GM18951 (cell line): Measurements from ENCODE around the gene OVCH2.
"Not testable (repeated sequence)": the region's sequence is repeated elsewhere in the genome, so short reads cannot be mapped to it uniquely, and the experiment has no call there.

Experiments used
- POLR2A ChIP-seq: IDR thresholded peaks from 4 replicates; pipeline ENCODE4 v1.6.1; 2011; ENCODE audit warnings: mild to moderate bottlenecking; ENCODE audit not compliant: insufficient read length, insufficient read depth; ENCODE audit errors: extremely low read depth
- in situ Hi-C: fragments of 300-500 bp; cut with MboI; formaldehyde crosslinking; loops from one replicate; pipeline ENCODE4 v1.12.0; 2022; ENCODE audit warnings: low sequenced_read_pairs, mixed read lengths, inconsistent platforms; ENCODE audit not compliant: unreplicated experiment

Gene OVCH2, protein sequence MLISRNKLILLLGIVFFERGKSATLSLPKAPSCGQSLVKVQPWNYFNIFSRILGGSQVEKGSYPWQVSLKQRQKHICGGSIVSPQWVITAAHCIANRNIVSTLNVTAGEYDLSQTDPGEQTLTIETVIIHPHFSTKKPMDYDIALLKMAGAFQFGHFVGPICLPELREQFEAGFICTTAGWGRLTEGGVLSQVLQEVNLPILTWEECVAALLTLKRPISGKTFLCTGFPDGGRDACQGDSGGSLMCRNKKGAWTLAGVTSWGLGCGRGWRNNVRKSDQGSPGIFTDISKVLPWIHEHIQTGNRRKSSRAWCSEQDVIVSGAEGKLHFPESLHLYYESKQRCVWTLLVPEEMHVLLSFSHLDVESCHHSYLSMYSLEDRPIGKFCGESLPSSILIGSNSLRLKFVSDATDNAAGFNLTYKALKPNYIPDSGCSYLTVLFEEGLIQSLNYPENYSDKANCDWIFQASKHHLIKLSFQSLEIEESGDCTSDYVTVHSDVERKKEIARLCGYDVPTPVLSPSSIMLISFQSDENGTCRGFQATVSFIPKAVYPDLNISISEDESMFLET

DNA sequence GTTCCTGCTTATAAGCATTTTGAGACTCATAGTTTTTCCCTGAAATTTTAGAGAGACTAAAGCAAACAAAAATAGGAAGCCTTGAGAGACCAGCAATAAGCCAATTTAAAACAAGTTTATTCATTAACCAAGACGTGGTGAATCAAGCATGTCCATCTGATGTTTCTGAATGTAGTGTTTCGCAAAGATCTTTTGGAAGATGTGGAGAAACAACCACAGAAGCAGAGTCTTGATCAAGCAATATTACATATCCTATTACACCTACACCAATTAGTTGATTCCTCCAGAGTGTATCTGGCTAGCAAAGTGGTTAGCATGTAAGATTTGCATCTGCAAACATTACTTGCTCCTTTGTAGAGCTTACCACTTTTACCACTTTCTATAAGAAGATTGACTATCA, at the start of gene OVCH2:
Gene OVCH2, minus strand, starts transcription at position 101 of the 400 bp plus-strand sequence. Its CDS starts 83 bp downstream, at position 18.
- no peak for TF ChIP-seq POLR2A
- in situ Hi-C loops: no loop called here

GRCh38 chr11:7749456-7749855, 43.2 kb upstream of the OVCH2 start:
- in situ Hi-C loops: no loop called here
- no peak for TF ChIP-seq POLR2A

DNA sequence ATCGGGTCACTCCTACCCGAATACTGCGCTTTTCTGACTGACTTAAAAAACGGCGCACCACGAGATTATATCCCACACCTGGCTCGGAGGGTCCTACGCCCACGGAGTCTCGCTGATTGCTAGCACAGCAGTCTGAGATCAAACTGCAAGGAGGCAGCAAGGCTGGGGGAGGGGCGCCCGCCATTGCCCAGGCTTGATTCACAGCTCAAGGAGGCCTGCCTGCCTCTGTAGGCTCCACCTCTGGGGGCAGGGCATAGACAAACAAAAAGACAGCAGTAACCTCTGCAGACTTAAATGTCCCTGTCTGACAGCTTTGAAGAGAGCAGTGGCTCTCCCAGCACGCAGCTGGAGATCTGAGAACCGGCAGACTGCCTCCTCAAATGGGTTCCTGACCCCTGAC, 28.5 kb upstream of the OVCH2 start:
- in situ Hi-C loops: not testable (repeated sequence)

GRCh38 chr11:7714786-7715185, 8.5 kb upstream of the OVCH2 start:
- no peak for TF ChIP-seq POLR2A
- in situ Hi-C loops: no loop called here

DNA sequence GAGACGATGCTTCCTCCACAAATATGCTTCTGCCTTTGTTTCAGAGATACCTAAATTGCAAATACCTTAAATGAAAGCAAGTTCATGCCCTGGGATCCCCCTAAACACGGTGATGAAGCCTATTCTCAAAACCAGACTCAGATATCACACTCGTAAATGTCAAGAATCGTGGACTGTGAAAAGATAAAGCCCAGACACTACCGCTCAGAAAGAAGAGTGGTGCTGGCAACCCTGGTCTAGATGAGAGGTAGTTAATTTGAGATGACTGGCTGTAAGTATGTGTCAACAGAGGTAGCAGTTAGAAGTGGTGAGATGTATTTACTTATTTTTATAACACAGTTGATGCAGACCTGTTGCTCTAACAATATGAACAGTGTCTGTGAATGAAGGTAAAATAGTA, 2.5 kb downstream of the OVCH2 start:
- TF ChIP-seq POLR2A: no peak
- in situ Hi-C loops: no loop called here

DNA sequence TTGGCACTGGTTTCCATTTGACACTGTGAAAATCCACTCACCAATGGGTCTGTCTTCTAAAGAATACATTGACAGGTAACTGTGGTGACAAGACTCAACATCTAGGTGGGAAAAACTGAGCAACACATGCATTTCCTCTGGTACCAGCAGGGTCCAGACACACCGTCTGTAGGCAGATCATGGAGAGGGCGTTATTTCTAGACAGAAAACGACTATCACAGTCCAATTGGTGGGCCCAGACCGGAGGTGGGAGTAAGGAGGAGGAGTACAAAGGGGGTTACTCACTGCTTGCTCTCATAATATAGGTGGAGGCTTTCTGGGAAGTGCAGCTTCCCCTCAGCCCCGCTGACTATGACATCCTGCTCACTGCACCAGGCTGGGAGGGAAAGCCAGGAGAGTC, 9.9 kb downstream of the OVCH2 start:
- in situ Hi-C loops: loop anchor here (10.0 to 25.0 kb wide), 2 partner anchors 334 to 592 kb away; no protein-coding TSS in a partner anchor
- no peak for TF ChIP-seq POLR2A

DNA sequence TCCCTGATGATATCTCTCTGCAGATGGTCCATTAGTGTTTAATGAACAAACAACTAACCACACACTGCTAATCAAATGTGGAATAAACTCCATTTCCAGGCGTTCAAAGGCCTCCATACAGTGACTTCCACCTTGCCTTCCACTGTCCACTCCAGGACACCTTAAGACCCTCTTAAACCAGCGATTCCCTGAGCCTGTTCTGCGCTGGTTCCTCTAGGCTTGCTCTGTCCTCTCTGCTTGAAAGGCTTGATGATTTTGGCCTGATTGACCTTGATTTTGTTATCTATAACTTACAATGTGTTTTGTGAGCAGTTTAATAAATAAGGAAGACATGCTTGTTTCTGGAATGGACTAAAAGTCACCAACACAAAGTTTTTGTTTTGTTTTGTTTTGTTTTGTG, 12.0 kb downstream of the OVCH2 start:
- in situ Hi-C loops: loop anchor here (10.0 to 25.0 kb wide), 2 partner anchors 332 to 589 kb away; no protein-coding TSS in a partner anchor
- TF ChIP-seq POLR2A: no peak

- no peak for TF ChIP-seq POLR2A
- in situ Hi-C loops: loop anchor here (10.0 to 25.0 kb wide), 2 partner anchors 330 to 588 kb away; no protein-coding TSS in a partner anchor
Measured at GRCh38 chr11:7692426-7692825, 13.9 kb downstream of the OVCH2 start.

- in situ Hi-C loops: loop anchor here (10.0 to 25.0 kb wide), 2 partner anchors 330 to 587 kb away; no protein-coding TSS in a partner anchor
- TF ChIP-seq POLR2A: no peak
Measured at GRCh38 chr11:7691759-7692350, 14.4 kb downstream of the OVCH2 start.

DNA sequence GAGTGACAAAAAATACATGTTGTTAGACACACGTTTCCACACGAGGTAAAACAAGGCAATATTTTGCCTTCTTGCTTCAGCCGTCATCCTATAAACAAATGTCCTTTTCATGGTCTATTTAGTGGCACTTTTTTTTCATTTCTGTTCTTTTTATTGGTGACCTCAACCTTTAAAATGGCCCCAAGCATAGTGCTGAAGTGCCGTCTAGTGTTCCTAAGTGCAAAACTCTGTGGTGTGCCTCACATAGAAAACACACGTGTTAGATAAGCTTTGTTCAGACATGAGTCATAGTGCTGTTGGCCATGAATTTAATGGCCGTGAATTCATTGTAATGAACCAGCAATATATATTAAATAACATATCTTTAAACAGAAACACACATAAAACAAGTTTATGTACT, 15.6 kb downstream of the OVCH2 start:
- in situ Hi-C loops: loop anchor here (10.0 to 25.0 kb wide), 2 partner anchors 328 to 586 kb away; no protein-coding TSS in a partner anchor
- TF ChIP-seq POLR2A: no peak

DNA sequence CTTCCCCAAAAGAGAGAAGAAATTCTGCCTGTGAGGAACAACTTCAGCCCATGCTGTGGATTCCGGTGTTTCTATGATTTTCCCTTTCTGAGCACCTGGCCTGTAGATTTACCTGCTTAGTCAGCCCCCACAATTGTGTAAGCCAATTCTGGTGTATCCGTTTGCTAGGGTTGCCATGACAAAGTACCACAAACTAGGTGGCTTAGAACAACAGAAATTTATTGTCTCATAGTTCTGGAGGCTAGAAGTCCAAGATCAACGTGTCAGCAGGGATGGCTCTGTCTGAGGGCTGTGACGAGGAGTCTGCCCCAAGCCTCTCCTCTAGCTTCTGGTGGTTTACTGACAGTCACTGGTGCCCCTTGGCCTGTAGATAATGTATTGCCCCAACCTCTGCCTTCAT, 17.0 kb downstream of the OVCH2 start:
- TF ChIP-seq POLR2A: no peak
- in situ Hi-C loops: loop anchor here (25.0 kb wide), 1 partner anchor 327 kb away; no protein-coding TSS in a partner anchor

GRCh38 chr11:7688238-7688826, 17.9 kb downstream of the OVCH2 start:
- in situ Hi-C loops: loop anchor here (25.0 kb wide), 1 partner anchor 326 kb away; no protein-coding TSS in a partner anchor
- no peak for TF ChIP-seq POLR2A

GRCh38 chr11:7687386-7687785, 18.9 kb downstream of the OVCH2 start:
- TF ChIP-seq POLR2A: no peak
- in situ Hi-C loops: loop anchor here (25.0 kb wide), 1 partner anchor 325 kb away; no protein-coding TSS in a partner anchor
